Left lung (tissue), 10 donors: ENCODE results near the gene PIEZO2. TPM values are rescaled to one million over a fixed set of nuclear protein-coding genes. Genes with fewer than 3 reads are reported as not detected.

Experiments used
- ATAC-seq: fragments of 200-7000 bp; cut with Tn5 transposase; one replicate; pipeline ENCODE4 v1.9.1; 2020; ENCODE audit warnings: moderate library complexity
- DNase-seq, 4 donors: peaks; one replicate each; pipeline ENCODE4 v3.0.0-alpha.2; 2013 to 2020
- H3K27ac ChIP-seq, 2 donors: fragments of 200-600 bp; sonication (generic) in 1 of 2; one replicate each; pipeline versions ENCODE4 v1.5.0 to v1.8.0; 2020 to 2021
- H3K27me3 ChIP-seq, 2 donors: fragments of 200-600 bp; sonication (generic) in 1 of 2; one replicate each; pipeline versions ENCODE4 v1.5.0 to v1.8.0; 2020 to 2021
- H3K36me3 ChIP-seq, 2 donors: fragments of 200-600 bp; sonication (generic) in 1 of 2; one replicate each; pipeline versions ENCODE4 v1.5.0 to v1.8.0; 2020 to 2021
- H3K4me1 ChIP-seq, 2 donors: fragments of 200-600 bp; one replicate each; pipeline ENCODE4 v1.8.0; 2021
- H3K4me3 ChIP-seq, 2 donors: fragments of 200-600 bp; sonication (generic) in 1 of 2; one replicate each; pipeline versions ENCODE4 v1.5.0 to v1.8.0; 2020 to 2021; ENCODE audit warnings: mild to moderate bottlenecking in 1 of 2
- H3K9me3 ChIP-seq, 2 donors: fragments of 200-600 bp; sonication (generic) in 1 of 2; one replicate each; pipeline versions ENCODE4 v1.5.0 to v1.8.0; 2020 to 2021
- CTCF ChIP-seq, 2 donors: fragments of 200-600 bp; sonication (generic) in 1 of 2; IDR thresholded peaks; one replicate each; pipeline versions ENCODE4 v1.5.0 to v1.8.0; 2021; ENCODE audit warnings: antibody characterized with exemption in 2 of 2
- intact Hi-C, 2 donors: fragments of 100-400 bp; cut with DNase I; formaldehyde crosslinking; loops; one replicate each; pipeline versions ENCODE4 v1.11.2 to v1.14.2; 2022
- polyA plus RNA-seq, 6 donors: library from polyadenylated mRNA; unstranded; fragments of 120-200 nt; gene quantifications; one replicate each; pipeline ENCODE4 v1.2.1, GENCODE V29; 2013; ENCODE audit not compliant: insufficient read length in 6 of 6
- total RNA-seq, 2 donors: library from RNA; stranded (reverse); fragmentation: NEBNext Ultra II Directional; extraction: Animal tissue kit (Norgen Biotek cat#: 25700); gene quantifications; one replicate each; pipeline ENCODE4 v1.2.1, GENCODE V29; 2021
- donor health status: DM: no; HTN: yes; CAD: no.
- donor health status: DM: no; HTN: no; CAD: no.

The PIEZO2 gene
- total and polyA plus RNA-seq, 8 donors = 40.3 to 270 (median 233) TPM

GRCh38 chr18:11121443-11121849 lies 27.9 kb downstream of the PIEZO2 start:
- Histone ChIP-seq H3K27ac (no peak overlapping the region), H3K9me3 (no peaks in the 10 kb centered on the region), H3K4me1 (no peaks in the 10 kb centered on the region), H3K4me3 (no peak overlapping the region), H3K36me3 (no peaks in the 10 kb centered on the region), H3K27me3 (no peaks in the 10 kb centered on the region)
- intact Hi-C loops = no loop called here
- TF ChIP-seq CTCF (IDR thresholded peaks at IDR 0.05) = no peak
- DNase-seq = no peak
- ATAC-seq = no peak

GRCh38 chr18:11119959-11120587 lies 29.3 kb downstream of the PIEZO2 start:
- Histone ChIP-seq H3K9me3 (no peaks in the 10 kb centered on the region), H3K36me3 (no peaks in the 10 kb centered on the region), H3K27me3 (no peaks in the 10 kb centered on the region), H3K4me1 (no peaks in the 10 kb centered on the region), H3K27ac (no peak overlapping the region), H3K4me3 (no peak overlapping the region)
- no peak for DNase-seq
- no peak for TF ChIP-seq CTCF (IDR thresholded peaks at IDR 0.05)
- ATAC-seq = no peak
- intact Hi-C loops = no loop called here

DNA sequence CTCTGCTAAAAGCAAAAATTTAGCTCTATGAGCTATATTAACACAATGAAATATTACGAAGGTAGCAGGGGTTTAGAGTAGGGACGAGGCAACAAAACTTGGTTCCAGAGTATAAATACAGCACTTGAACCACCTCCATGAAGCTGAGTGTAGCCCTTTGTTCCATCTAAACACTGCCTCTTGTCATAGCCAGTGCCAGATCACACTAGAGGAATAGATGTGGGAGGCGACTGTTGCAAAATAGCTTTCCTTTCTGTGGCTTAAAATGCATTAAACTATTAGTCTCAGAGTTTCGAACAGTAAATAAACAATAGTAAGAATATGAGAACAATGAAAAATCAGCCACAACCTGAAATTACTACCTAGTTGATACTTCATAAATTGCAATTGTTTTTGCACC lies 29.8 kb downstream of the PIEZO2 start:
- no peak for TF ChIP-seq CTCF (IDR thresholded peaks at IDR 0.05)
- H3K4me3 ChIP-seq = no peak overlapping the region
- no peaks in the 10 kb centered on the region for H3K27me3 ChIP-seq
- DNase-seq = no peak
- intact Hi-C loops = no loop called here
- no peak for ATAC-seq
- H3K36me3 ChIP-seq = no peaks in the 10 kb centered on the region
- H3K27ac ChIP-seq = no peak overlapping the region
- H3K9me3 ChIP-seq = no peaks in the 10 kb centered on the region
- no peaks in the 10 kb centered on the region for H3K4me1 ChIP-seq

- ATAC-seq (no peak), DNase-seq (no peak)
- H3K36me3 ChIP-seq = no peaks in the 10 kb centered on the region
- no peaks in the 10 kb centered on the region for H3K27me3 ChIP-seq
- no peaks in the 10 kb centered on the region for H3K4me1 ChIP-seq
- H3K4me3 ChIP-seq = no peak overlapping the region
- intact Hi-C loops = no loop called here
- no peaks in the 10 kb centered on the region for H3K9me3 ChIP-seq
- H3K27ac ChIP-seq = no peak overlapping the region
- no peak for TF ChIP-seq CTCF (IDR thresholded peaks at IDR 0.05)
These were observed 31.2 kb downstream of the PIEZO2 start for GRCh38 chr18:11118051-11118766.

- no peak for TF ChIP-seq CTCF (IDR thresholded peaks at IDR 0.05)
- Histone ChIP-seq H3K36me3 (no peaks in the 10 kb centered on the region), H3K4me1 (no peaks in the 10 kb centered on the region), H3K27ac (no peak overlapping the region), H3K9me3 (no peaks in the 10 kb centered on the region), H3K4me3 (no peak overlapping the region), H3K27me3 (no peaks in the 10 kb centered on the region)
- no peak for ATAC-seq
- no peak for DNase-seq
- intact Hi-C loops = no loop called here
These were observed 34.1 kb downstream of the PIEZO2 start for GRCh38 chr18:11115276-11115675.
